GM23338 (cell line): ENCODE data around the gene DEFB131B. TPM values are rescaled to one million over a fixed set of nuclear protein-coding genes. Genes with fewer than 3 reads are reported as not detected.

Experiments used
- ATAC-seq: fragments of 200-7000 bp; cut with Tn5 transposase; 3 replicates; pipeline ENCODE4 v1.9.1; 2020
- DNase-seq: peaks from one replicate; pipeline ENCODE4 v3.0.0-alpha.2; 2015; ENCODE audit warnings: low spot score
- H2AFZ ChIP-seq: fragments of 200-600 bp; sonication (generic); 2 replicates; pipeline ENCODE4 v1.8.0; 2016; ENCODE audit warnings: antibody characterized with exemption, mild to moderate bottlenecking, moderate library complexity
- H3F3A ChIP-seq: fragments of 200-600 bp; sonication (generic); replicated peaks from 2 replicates; pipeline ENCODE4 v1.8.0; 2017; ENCODE audit warnings: antibody characterized with exemption, mixed run types, low read depth
- H3K27ac ChIP-seq: fragments of 200-600 bp; sonication (generic); 2 replicates; pipeline ENCODE4 v1.6.1; 2016; ENCODE audit warnings: low read depth
- H3K27me3 ChIP-seq: fragments of 200-600 bp; sonication (generic); 2 replicates; pipeline ENCODE4 v1.8.0; 2016; ENCODE audit warnings: mild to moderate bottlenecking, mixed run types, moderate library complexity; ENCODE audit not compliant: insufficient read depth
- H3K36me3 ChIP-seq: fragments of 200-600 bp; sonication (generic); 2 replicates; pipeline ENCODE4 v1.8.0; 2016; ENCODE audit warnings: mild to moderate bottlenecking; ENCODE audit not compliant: insufficient read depth
- H3K4me1 ChIP-seq: fragments of 200-600 bp; sonication (generic); 2 replicates; pipeline ENCODE4 v1.8.0; 2016; ENCODE audit warnings: mild to moderate bottlenecking, moderate library complexity; ENCODE audit not compliant: insufficient read depth
- H3K4me2 ChIP-seq: fragments of 200-600 bp; sonication (generic); 2 replicates; pipeline ENCODE4 v1.7.1; 2017; ENCODE audit warnings: mixed run types
- H3K4me3 ChIP-seq: fragments of 200-600 bp; sonication (generic); 2 replicates; pipeline ENCODE4 v1.6.1; 2016; ENCODE audit warnings: mixed run types
- H3K79me2 ChIP-seq: fragments of 200-600 bp; sonication (generic); replicated peaks from 2 replicates; pipeline ENCODE4 v1.8.0; 2017; ENCODE audit warnings: mild to moderate bottlenecking; ENCODE audit not compliant: insufficient read depth
- H3K9me2 ChIP-seq: fragments of 200-600 bp; sonication (generic); 2 replicates; pipeline ENCODE4 v1.8.0; 2017; ENCODE audit not compliant: insufficient read depth
- H4K20me1 ChIP-seq: fragments of 200-600 bp; sonication (generic); replicated peaks from 2 replicates; pipeline ENCODE4 v1.8.0; 2017; ENCODE audit warnings: mild to moderate bottlenecking; ENCODE audit not compliant: insufficient read depth
- H3K27ac Mint-ChIP-seq: 2 replicates; pipeline ENCODE4 v1.8.0; 2020; ENCODE audit warnings: inconsistent platforms, mild to moderate bottlenecking, moderate library complexity, mixed read lengths
- H3K27me3 Mint-ChIP-seq: 3 replicates; pipeline ENCODE4 v1.8.0; 2022; ENCODE audit warnings: low read depth, mild to moderate bottlenecking, moderate library complexity, mixed read lengths, inconsistent platforms; ENCODE audit not compliant: insufficient read depth, poor library complexity
- H3K36me3 Mint-ChIP-seq: 3 replicates; pipeline ENCODE4 v1.8.0; 2021; ENCODE audit warnings: low read depth, mild to moderate bottlenecking, inconsistent platforms, moderate library complexity, mixed read lengths
- H3K4me1 Mint-ChIP-seq: 3 replicates; pipeline ENCODE4 v1.8.0; 2020; ENCODE audit warnings: mild to moderate bottlenecking, inconsistent platforms, mixed read lengths
- H3K4me3 Mint-ChIP-seq: 3 replicates; pipeline ENCODE4 v1.8.0; 2021; ENCODE audit warnings: moderate library complexity, mild to moderate bottlenecking, inconsistent platforms, mixed read lengths
- H3K9me3 Mint-ChIP-seq: 3 replicates; pipeline ENCODE4 v1.8.0; 2020; ENCODE audit warnings: moderate library complexity, mild to moderate bottlenecking, inconsistent platforms, mixed read lengths
- CREB1 ChIP-seq: fragments of 250-450 bp; sonication (Bioruptor Pico); IDR thresholded peaks from 2 replicates; pipeline ENCODE4 v1.5.0; 2020; ENCODE audit warnings: low read depth, mild to moderate bottlenecking, moderate library complexity
- EZH2 ChIP-seq: fragments of 200-600 bp; sonication (generic); IDR thresholded peaks from one replicate; pipeline ENCODE4 v1.8.0; 2017; ENCODE audit warnings: antibody characterized with exemption, mild to moderate bottlenecking, low read depth; ENCODE audit not compliant: unreplicated experiment
- EZH2phosphoT487 ChIP-seq: fragments of 200-600 bp; sonication (generic); IDR thresholded peaks from one replicate; pipeline ENCODE4 v1.8.1; 2018; ENCODE audit warnings: antibody characterized with exemption; ENCODE audit not compliant: unreplicated experiment
- JUNB ChIP-seq: IDR thresholded peaks from one replicate; pipeline ENCODE4 v1.6.1; 2016; ENCODE audit warnings: antibody characterized with exemption; ENCODE audit not compliant: unreplicated experiment
- NANOG ChIP-seq: IDR thresholded peaks from 2 replicates; pipeline ENCODE4 v1.6.1; 2016; ENCODE audit warnings: antibody characterized with exemption, borderline replicate concordance
- POLR2AphosphoS5 ChIP-seq: IDR thresholded peaks from 2 replicates; pipeline ENCODE4 v1.6.1; 2016; ENCODE audit warnings: antibody characterized with exemption, low read depth
- STAT1 ChIP-seq: IDR thresholded peaks from one replicate; pipeline ENCODE4 v1.6.1; 2016; ENCODE audit warnings: antibody characterized with exemption; ENCODE audit not compliant: unreplicated experiment
- ZNF114 ChIP-seq: fragments of 250-450 bp; sonication (Bioruptor Pico); IDR thresholded peaks from 2 replicates; pipeline ENCODE4 v1.5.0; 2020; ENCODE audit warnings: mild to moderate bottlenecking, moderate library complexity
- ZNF331 ChIP-seq: fragments of 250-450 bp; sonication (Bioruptor Pico); IDR thresholded peaks from 2 replicates; pipeline ENCODE4 v1.5.0; 2020; ENCODE audit warnings: low read depth, mild to moderate bottlenecking, moderate library complexity
- polyA plus RNA-seq: library from polyadenylated mRNA; unstranded; fragments of >200 nt; fragmentation: Nextera tagmentation; extraction: Ambion mirVana; gene quantifications from 2 replicates; pipeline ENCODE4 v1.2.1, GENCODE V29; 2016
- total RNA-seq: library from RNA; depleted of rRNA; stranded (reverse); fragments of >200 nt; shearing (Covaris generic); gene quantifications from 2 replicates; pipeline ENCODE4 v1.2.3, GENCODE V29; 2014
- TF ChIP-seq, protein P1 (sequence below), 2 experiments: fragments of 200-600 bp in 1 of 2; sonication (generic) in 1 of 2; conservative IDR thresholded peaks; 2 replicates each; pipeline versions ENCODE4 v1.5.1 to v1.6.1; 2016 to 2017; ENCODE audit warnings: antibody characterized with exemption in 2 of 2, low read depth in 2 of 2, mild to moderate bottlenecking in 2 of 2, moderate library complexity in 1 of 2
- TF ChIP-seq, protein P2 (sequence below): IDR thresholded peaks from 2 replicates; pipeline ENCODE4 v1.6.1; 2016; ENCODE audit warnings: antibody characterized with exemption
- TF ChIP-seq, protein P3 (sequence below): IDR thresholded peaks from one replicate; pipeline ENCODE4 v1.6.1; 2018; ENCODE audit warnings: antibody characterized with exemption; ENCODE audit not compliant: unreplicated experiment
- TF ChIP-seq, protein P4 (sequence below): fragments of 250-450 bp; sonication (Bioruptor Pico); IDR thresholded peaks from 2 replicates; pipeline ENCODE4 v1.5.0; 2020; ENCODE audit warnings: mild to moderate bottlenecking, moderate library complexity

DEFB131B gene
- total and polyA plus RNA-seq, 2 experiments from 2014 or later, result not detected

DNA sequence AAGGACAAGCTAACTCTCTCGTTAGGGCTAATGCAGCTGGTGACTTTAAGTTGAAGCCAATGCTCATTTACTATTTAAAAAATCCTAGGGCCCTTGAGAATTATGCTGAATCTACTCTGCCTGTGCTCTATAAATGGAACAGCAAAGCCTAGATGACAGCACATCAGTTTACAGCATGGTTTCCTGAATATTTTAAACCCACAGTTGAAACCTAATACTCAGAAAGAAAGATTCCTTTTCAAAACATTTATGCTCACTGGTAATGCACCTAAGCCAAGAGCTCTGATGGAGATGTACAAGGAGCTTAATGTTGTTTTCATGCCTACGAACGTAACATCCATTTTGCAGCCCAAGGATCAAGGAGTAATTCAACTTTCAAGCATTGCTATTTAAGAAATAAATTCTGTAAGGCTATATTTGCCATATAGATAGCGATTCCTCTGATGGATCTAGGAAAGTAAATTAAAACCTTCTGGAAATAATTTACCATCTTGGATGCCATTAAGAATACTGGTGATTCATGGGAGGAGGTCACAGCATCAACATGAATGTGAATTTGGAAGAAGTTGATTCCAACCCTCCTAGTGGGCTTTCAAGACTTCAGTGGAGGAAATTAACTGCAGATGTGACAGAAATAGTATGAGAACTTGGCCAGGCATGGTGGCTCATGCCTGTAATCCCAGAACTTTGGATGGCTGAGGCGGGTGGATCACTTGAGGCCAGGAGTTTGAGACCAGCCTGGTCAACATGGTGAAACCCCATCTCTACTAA lies 35.7 kb downstream of the DEFB131B start:
- DNase-seq (no peak), ATAC-seq (no peak)
- H3K36me3 ChIP-seq, result peaks cover 15% of the 10 kb centered on the region; the same call in 1 of the 2 replicates
- H3K27me3 Mint-ChIP-seq, result peaks cover 4% of the 10 kb centered on the region
- peaks cover 44% of the 10 kb centered on the region for H3K36me3 Mint-ChIP-seq
- no peaks in the 10 kb centered on the region for H3K9me3 Mint-ChIP-seq
- H3K27ac ChIP-seq, result no peak overlapping the region
- no peaks in the 10 kb centered on the region for H3K27me3 ChIP-seq
- no peak overlapping the region for H2AFZ ChIP-seq
- no peaks in the 10 kb centered on the region for H3K4me1 ChIP-seq
- no peaks in the 10 kb centered on the region for H3F3A ChIP-seq
- TF ChIP-seq JUNB, result no peak
- TF ChIP-seq, protein P1, sequence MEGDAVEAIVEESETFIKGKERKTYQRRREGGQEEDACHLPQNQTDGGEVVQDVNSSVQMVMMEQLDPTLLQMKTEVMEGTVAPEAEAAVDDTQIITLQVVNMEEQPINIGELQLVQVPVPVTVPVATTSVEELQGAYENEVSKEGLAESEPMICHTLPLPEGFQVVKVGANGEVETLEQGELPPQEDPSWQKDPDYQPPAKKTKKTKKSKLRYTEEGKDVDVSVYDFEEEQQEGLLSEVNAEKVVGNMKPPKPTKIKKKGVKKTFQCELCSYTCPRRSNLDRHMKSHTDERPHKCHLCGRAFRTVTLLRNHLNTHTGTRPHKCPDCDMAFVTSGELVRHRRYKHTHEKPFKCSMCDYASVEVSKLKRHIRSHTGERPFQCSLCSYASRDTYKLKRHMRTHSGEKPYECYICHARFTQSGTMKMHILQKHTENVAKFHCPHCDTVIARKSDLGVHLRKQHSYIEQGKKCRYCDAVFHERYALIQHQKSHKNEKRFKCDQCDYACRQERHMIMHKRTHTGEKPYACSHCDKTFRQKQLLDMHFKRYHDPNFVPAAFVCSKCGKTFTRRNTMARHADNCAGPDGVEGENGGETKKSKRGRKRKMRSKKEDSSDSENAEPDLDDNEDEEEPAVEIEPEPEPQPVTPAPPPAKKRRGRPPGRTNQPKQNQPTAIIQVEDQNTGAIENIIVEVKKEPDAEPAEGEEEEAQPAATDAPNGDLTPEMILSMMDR (conservative IDR thresholded peaks at IDR 0.05; ENCODE audit: low read depth in 2 of 2), result no peak
- TF ChIP-seq ZNF331, result no peak
- TF ChIP-seq, protein P2, sequence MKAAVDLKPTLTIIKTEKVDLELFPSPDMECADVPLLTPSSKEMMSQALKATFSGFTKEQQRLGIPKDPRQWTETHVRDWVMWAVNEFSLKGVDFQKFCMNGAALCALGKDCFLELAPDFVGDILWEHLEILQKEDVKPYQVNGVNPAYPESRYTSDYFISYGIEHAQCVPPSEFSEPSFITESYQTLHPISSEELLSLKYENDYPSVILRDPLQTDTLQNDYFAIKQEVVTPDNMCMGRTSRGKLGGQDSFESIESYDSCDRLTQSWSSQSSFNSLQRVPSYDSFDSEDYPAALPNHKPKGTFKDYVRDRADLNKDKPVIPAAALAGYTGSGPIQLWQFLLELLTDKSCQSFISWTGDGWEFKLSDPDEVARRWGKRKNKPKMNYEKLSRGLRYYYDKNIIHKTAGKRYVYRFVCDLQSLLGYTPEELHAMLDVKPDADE, result no peak
- TF ChIP-seq NANOG, result no peak
- TF ChIP-seq, protein P3, sequence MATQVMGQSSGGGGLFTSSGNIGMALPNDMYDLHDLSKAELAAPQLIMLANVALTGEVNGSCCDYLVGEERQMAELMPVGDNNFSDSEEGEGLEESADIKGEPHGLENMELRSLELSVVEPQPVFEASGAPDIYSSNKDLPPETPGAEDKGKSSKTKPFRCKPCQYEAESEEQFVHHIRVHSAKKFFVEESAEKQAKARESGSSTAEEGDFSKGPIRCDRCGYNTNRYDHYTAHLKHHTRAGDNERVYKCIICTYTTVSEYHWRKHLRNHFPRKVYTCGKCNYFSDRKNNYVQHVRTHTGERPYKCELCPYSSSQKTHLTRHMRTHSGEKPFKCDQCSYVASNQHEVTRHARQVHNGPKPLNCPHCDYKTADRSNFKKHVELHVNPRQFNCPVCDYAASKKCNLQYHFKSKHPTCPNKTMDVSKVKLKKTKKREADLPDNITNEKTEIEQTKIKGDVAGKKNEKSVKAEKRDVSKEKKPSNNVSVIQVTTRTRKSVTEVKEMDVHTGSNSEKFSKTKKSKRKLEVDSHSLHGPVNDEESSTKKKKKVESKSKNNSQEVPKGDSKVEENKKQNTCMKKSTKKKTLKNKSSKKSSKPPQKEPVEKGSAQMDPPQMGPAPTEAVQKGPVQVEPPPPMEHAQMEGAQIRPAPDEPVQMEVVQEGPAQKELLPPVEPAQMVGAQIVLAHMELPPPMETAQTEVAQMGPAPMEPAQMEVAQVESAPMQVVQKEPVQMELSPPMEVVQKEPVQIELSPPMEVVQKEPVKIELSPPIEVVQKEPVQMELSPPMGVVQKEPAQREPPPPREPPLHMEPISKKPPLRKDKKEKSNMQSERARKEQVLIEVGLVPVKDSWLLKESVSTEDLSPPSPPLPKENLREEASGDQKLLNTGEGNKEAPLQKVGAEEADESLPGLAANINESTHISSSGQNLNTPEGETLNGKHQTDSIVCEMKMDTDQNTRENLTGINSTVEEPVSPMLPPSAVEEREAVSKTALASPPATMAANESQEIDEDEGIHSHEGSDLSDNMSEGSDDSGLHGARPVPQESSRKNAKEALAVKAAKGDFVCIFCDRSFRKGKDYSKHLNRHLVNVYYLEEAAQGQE, result no peak
- TF ChIP-seq EZH2, result no peak
- TF ChIP-seq STAT1, result no peak
- TF ChIP-seq, protein P4, sequence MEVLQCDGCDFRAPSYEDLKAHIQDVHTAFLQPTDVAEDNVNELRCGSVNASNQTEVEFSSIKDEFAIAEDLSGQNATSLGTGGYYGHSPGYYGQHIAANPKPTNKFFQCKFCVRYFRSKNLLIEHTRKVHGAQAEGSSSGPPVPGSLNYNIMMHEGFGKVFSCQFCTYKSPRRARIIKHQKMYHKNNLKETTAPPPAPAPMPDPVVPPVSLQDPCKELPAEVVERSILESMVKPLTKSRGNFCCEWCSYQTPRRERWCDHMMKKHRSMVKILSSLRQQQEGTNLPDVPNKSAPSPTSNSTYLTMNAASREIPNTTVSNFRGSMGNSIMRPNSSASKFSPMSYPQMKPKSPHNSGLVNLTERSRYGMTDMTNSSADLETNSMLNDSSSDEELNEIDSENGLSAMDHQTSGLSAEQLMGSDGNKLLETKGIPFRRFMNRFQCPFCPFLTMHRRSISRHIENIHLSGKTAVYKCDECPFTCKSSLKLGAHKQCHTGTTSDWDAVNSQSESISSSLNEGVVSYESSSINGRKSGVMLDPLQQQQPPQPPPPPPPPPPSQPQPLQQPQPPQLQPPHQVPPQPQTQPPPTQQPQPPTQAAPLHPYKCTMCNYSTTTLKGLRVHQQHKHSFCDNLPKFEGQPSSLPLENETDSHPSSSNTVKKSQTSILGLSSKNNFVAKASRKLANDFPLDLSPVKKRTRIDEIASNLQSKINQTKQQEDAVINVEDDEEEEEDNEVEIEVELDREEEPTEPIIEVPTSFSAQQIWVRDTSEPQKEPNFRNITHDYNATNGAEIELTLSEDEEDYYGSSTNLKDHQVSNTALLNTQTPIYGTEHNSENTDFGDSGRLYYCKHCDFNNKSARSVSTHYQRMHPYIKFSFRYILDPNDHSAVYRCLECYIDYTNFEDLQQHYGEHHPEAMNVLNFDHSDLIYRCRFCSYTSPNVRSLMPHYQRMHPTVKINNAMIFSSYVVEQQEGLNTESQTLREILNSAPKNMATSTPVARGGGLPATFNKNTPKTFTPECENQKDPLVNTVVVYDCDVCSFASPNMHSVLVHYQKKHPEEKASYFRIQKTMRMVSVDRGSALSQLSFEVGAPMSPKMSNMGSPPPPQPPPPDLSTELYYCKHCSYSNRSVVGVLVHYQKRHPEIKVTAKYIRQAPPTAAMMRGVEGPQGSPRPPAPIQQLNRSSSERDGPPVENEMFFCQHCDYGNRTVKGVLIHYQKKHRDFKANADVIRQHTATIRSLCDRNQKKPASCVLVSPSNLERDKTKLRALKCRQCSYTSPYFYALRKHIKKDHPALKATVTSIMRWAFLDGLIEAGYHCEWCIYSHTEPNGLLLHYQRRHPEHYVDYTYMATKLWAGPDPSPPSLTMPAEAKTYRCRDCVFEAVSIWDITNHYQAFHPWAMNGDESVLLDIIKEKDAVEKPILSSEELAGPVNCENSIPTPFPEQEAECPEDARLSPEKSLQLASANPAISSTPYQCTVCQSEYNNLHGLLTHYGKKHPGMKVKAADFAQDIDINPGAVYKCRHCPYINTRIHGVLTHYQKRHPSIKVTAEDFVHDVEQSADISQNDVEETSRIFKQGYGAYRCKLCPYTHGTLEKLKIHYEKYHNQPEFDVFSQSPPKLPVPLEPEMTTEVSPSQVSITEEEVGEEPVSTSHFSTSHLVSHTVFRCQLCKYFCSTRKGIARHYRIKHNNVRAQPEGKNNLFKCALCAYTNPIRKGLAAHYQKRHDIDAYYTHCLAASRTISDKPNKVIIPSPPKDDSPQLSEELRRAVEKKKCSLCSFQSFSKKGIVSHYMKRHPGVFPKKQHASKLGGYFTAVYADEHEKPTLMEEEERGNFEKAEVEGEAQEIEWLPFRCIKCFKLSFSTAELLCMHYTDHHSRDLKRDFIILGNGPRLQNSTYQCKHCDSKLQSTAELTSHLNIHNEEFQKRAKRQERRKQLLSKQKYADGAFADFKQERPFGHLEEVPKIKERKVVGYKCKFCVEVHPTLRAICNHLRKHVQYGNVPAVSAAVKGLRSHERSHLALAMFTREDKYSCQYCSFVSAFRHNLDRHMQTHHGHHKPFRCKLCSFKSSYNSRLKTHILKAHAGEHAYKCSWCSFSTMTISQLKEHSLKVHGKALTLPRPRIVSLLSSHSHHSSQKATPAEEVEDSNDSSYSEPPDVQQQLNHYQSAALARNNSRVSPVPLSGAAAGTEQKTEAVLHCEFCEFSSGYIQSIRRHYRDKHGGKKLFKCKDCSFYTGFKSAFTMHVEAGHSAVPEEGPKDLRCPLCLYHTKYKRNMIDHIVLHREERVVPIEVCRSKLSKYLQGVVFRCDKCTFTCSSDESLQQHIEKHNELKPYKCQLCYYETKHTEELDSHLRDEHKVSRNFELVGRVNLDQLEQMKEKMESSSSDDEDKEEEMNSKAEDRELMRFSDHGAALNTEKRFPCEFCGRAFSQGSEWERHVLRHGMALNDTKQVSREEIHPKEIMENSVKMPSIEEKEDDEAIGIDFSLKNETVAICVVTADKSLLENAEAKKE (CRISPR knock-in tag), result no peak
- TF ChIP-seq EZH2phosphoT487, result no peak
- no peak for TF ChIP-seq CREB1
- no peak for TF ChIP-seq POLR2AphosphoS5
- no peak for TF ChIP-seq ZNF114 (CRISPR knock-in tag)
- H3K27ac Mint-ChIP-seq, result no peak overlapping the region
- H3K4me3 Mint-ChIP-seq, result no peak overlapping the region
- H3K4me1 Mint-ChIP-seq, result peaks cover 7% of the 10 kb centered on the region; the same call in 2 of the 3 replicates
- H3K4me3 ChIP-seq, result no peak overlapping the region
- H3K79me2 ChIP-seq, result no peaks in the 10 kb centered on the region
- H4K20me1 ChIP-seq, result no peaks in the 10 kb centered on the region
- no peak overlapping the region for H3K4me2 ChIP-seq
- no peaks in the 10 kb centered on the region for H3K9me2 ChIP-seq
